H1 (cell line): ENCODE results near the gene GDPD5. TPM values are rescaled to one million over a fixed set of nuclear protein-coding genes. Genes with fewer than 3 reads are reported as not detected.

Experiments
- BACH1 ChIP-seq: IDR thresholded peaks from 2 replicates; pipeline ENCODE4 v1.6.1; 2012; ENCODE audit warnings: low read length, improper control_type of control experiment
- BCL11A ChIP-seq, 2 experiments: IDR thresholded peaks; one replicate each; pipeline ENCODE4 v1.6.1; 2011; ENCODE audit warnings: low read depth in 2 of 2, low read length in 2 of 2, mild to moderate bottlenecking in 2 of 2
- CEBPB ChIP-seq: IDR thresholded peaks from 2 replicates; pipeline ENCODE4 v1.6.1; 2012; ENCODE audit warnings: low read depth, low read length
- CHD2 ChIP-seq: IDR thresholded peaks from 2 replicates; pipeline ENCODE4 v1.6.1; 2012; ENCODE audit warnings: low read length, improper control_type of control experiment
- HDAC2 ChIP-seq, 2 experiments: fragments of 300-600 bp in 1 of 2; sonication (generic) in 1 of 2; IDR thresholded peaks; 2 replicates each; pipeline ENCODE4 v1.6.1; 2011 to 2012; ENCODE audit warnings: low read depth in 2 of 2, low read length in 2 of 2, mild to moderate bottlenecking in 2 of 2, moderate library complexity in 2 of 2, borderline replicate concordance in 1 of 2, inconsistent platforms in 1 of 2
- KDM4A ChIP-seq: IDR thresholded peaks from one replicate; pipeline ENCODE4 v1.7.1; 2012; ENCODE audit warnings: low read depth, mild to moderate bottlenecking, moderate library complexity, low read length, inconsistent platforms; ENCODE audit not compliant: severe bottlenecking
- MAFK ChIP-seq: IDR thresholded peaks from 2 replicates; pipeline ENCODE4 v1.6.1; 2012; ENCODE audit warnings: low read depth, mild to moderate bottlenecking, improper control_type of control experiment, low read length
- POU5F1 ChIP-seq: IDR thresholded peaks from 2 replicates; pipeline ENCODE4 v1.6.1; 2011; ENCODE audit warnings: low read depth, mild to moderate bottlenecking, low read length, moderate library complexity
- RNF2 ChIP-seq: fragments of 200-900, 300-1000 bp; sonication (generic); IDR thresholded peaks from 2 replicates; pipeline ENCODE4 v1.7.1; 2016; ENCODE audit warnings: borderline replicate concordance, low read depth, mild to moderate bottlenecking, antibody characterized with exemption, low read length; ENCODE audit not compliant: poor library complexity, severe bottlenecking; ENCODE audit errors: missing control alignments
- TCF12 ChIP-seq: IDR thresholded peaks from 2 replicates; pipeline ENCODE4 v1.6.1; 2011; ENCODE audit warnings: low read depth, mild to moderate bottlenecking, low read length
- polyA plus RNA-seq, 7 experiments: library from polyadenylated mRNA; depleted of rRNA in 3 of 7; stranded (reverse) in 5 of 7; unstranded in 2 of 7; fragments of >200 nt in 5 of 7; fragments of 200-250 nt in 2 of 7; gene quantifications; 1 replicate in 5 of 7; 2 replicates in 1 of 7; 4 replicates in 1 of 7; pipeline versions ENCODE4 v1.2.1 to v1.2.3, GENCODE V29; 2011 to 2013; ENCODE audit warnings: missing spikeins in 2 of 7, mixed read lengths in 2 of 7
- total RNA-seq: library from RNA; stranded (reverse); fragmentation: NEBNext Ultra II Directional; extraction: Animal tissue kit (Norgen Biotek cat#: 25700); gene quantifications from 2 replicates; pipeline ENCODE4 v1.2.1, GENCODE V29; 2021
- TF ChIP-seq, protein P1 (sequence below): fragments of 300-600 bp; sonication (generic); IDR thresholded peaks from 2 replicates; pipeline ENCODE4 v1.7.1; 2012; ENCODE audit warnings: low read length, moderate library complexity, mild to moderate bottlenecking, inconsistent platforms; ENCODE audit not compliant: insufficient replicate concordance
- TF ChIP-seq, protein P2 (sequence below): IDR thresholded peaks from 2 replicates; pipeline ENCODE4 v1.6.1; 2012; ENCODE audit warnings: inconsistent platforms

Gene GDPD5
- total and polyA plus RNA-seq, 2 of the 8 experiments (the other 6 are each of a cell fraction or from before 2014, with no cell fraction given): 7.8 to 8.6 TPM

DNA sequence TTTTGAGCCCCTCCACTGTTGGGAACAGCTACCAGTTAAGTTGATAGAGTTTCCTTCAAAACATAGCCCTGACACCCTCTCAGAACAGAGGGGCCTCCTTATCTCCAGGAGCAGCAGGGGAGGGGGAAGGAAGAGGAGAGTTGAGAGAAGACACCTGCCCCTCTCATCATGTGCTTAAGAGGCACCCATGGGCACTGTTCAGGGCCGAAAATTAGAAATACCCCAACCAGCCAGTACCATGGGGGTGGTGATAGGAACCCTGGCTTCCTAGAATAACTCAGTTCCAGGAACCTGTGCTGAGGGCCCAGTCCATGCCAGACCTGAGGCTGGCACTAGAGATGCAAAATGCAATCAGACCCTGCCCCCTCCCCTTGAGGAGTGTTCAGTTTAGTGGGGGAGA, 9.3 kb upstream of the GDPD5 start (continued):
- TF ChIP-seq, protein P1, sequence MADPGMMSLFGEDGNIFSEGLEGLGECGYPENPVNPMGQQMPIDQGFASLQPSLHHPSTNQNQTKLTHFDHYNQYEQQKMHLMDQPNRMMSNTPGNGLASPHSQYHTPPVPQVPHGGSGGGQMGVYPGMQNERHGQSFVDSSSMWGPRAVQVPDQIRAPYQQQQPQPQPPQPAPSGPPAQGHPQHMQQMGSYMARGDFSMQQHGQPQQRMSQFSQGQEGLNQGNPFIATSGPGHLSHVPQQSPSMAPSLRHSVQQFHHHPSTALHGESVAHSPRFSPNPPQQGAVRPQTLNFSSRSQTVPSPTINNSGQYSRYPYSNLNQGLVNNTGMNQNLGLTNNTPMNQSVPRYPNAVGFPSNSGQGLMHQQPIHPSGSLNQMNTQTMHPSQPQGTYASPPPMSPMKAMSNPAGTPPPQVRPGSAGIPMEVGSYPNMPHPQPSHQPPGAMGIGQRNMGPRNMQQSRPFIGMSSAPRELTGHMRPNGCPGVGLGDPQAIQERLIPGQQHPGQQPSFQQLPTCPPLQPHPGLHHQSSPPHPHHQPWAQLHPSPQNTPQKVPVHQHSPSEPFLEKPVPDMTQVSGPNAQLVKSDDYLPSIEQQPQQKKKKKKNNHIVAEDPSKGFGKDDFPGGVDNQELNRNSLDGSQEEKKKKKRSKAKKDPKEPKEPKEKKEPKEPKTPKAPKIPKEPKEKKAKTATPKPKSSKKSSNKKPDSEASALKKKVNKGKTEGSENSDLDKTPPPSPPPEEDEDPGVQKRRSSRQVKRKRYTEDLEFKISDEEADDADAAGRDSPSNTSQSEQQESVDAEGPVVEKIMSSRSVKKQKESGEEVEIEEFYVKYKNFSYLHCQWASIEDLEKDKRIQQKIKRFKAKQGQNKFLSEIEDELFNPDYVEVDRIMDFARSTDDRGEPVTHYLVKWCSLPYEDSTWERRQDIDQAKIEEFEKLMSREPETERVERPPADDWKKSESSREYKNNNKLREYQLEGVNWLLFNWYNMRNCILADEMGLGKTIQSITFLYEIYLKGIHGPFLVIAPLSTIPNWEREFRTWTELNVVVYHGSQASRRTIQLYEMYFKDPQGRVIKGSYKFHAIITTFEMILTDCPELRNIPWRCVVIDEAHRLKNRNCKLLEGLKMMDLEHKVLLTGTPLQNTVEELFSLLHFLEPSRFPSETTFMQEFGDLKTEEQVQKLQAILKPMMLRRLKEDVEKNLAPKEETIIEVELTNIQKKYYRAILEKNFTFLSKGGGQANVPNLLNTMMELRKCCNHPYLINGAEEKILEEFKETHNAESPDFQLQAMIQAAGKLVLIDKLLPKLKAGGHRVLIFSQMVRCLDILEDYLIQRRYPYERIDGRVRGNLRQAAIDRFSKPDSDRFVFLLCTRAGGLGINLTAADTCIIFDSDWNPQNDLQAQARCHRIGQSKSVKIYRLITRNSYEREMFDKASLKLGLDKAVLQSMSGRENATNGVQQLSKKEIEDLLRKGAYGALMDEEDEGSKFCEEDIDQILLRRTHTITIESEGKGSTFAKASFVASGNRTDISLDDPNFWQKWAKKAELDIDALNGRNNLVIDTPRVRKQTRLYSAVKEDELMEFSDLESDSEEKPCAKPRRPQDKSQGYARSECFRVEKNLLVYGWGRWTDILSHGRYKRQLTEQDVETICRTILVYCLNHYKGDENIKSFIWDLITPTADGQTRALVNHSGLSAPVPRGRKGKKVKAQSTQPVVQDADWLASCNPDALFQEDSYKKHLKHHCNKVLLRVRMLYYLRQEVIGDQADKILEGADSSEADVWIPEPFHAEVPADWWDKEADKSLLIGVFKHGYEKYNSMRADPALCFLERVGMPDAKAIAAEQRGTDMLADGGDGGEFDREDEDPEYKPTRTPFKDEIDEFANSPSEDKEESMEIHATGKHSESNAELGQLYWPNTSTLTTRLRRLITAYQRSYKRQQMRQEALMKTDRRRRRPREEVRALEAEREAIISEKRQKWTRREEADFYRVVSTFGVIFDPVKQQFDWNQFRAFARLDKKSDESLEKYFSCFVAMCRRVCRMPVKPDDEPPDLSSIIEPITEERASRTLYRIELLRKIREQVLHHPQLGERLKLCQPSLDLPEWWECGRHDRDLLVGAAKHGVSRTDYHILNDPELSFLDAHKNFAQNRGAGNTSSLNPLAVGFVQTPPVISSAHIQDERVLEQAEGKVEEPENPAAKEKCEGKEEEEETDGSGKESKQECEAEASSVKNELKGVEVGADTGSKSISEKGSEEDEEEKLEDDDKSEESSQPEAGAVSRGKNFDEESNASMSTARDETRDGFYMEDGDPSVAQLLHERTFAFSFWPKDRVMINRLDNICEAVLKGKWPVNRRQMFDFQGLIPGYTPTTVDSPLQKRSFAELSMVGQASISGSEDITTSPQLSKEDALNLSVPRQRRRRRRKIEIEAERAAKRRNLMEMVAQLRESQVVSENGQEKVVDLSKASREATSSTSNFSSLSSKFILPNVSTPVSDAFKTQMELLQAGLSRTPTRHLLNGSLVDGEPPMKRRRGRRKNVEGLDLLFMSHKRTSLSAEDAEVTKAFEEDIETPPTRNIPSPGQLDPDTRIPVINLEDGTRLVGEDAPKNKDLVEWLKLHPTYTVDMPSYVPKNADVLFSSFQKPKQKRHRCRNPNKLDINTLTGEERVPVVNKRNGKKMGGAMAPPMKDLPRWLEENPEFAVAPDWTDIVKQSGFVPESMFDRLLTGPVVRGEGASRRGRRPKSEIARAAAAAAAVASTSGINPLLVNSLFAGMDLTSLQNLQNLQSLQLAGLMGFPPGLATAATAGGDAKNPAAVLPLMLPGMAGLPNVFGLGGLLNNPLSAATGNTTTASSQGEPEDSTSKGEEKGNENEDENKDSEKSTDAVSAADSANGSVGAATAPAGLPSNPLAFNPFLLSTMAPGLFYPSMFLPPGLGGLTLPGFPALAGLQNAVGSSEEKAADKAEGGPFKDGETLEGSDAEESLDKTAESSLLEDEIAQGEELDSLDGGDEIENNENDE: no peak
- TF ChIP-seq HDAC2 (IDR thresholded peaks at IDR 0.05; ENCODE audit: borderline replicate concordance in 1 of 2, low read depth in 2 of 2, low read length in 2 of 2) (no peak), POU5F1 (no peak), TCF12 (no peak), MAFK (no peak), BACH1 (no peak), RNF2 (no peak), CHD2 (no peak), KDM4A (no peak), CEBPB (no peak), BCL11A (IDR thresholded peaks at IDR 0.05; ENCODE audit: low read depth in 2 of 2, low read length in 2 of 2) (no peak)
- TF ChIP-seq, protein P2, sequence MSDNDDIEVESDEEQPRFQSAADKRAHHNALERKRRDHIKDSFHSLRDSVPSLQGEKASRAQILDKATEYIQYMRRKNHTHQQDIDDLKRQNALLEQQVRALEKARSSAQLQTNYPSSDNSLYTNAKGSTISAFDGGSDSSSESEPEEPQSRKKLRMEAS: no peak
